ENCODE data around the gene POLR3K. TPM values are rescaled to one million over a fixed set of nuclear protein-coding genes. Genes with fewer than 3 reads are reported as not detected.

POLR3K gene
- total RNA-seq, 2 experiments from 2014 or later = 26.2 to 74.1 TPM

GRCh38 chr16:67884-68789 lies 14.7 kb upstream of the POLR3K start:
- no peaks in the 10 kb centered on the region for H3K4me1 ChIP-seq (ENCODE audit: insufficient read depth, low read length, poor library complexity, severe bottlenecking)
- no peak overlapping the region for H3K27ac ChIP-seq (ENCODE audit: low read depth, low read length, poor library complexity, severe bottlenecking)
- H3K4me2 ChIP-seq (ENCODE audit: low read length) = no peak overlapping the region
- H4K20me1 ChIP-seq (ENCODE audit: insufficient read depth, low read length) = no peaks in the 10 kb centered on the region
- intact Hi-C loops (cut with micrococcal nuclease; ENCODE audit: unreplicated experiment) = no loop called here
- H3K4me3 ChIP-seq (ENCODE audit: low read depth, low read length, poor library complexity, severe bottlenecking) = no peak overlapping the region
- no peak overlapping the region for H2AFZ ChIP-seq (ENCODE audit: low read length)
- no peaks in the 10 kb centered on the region for H3K9me2 ChIP-seq (ENCODE audit: insufficient read depth, low read length)
- TF ChIP-seq CTCF (conservative IDR thresholded peaks at IDR 0.05; ENCODE audit: low read length) (no peak), EZH2phosphoT487 (IDR thresholded peaks at IDR 0.05; ENCODE audit: borderline replicate concordance, low read depth, low read length) (no peak)
- no peak for DNase-seq (ENCODE audit: low spot score)
- ChIA-PET POLR2A (no interaction called here), CTCF (ENCODE audit: unreplicated experiment) (no interaction called here)
- no TSS peak for BruUV-seq (replicated peaks)
- H3K79me2 ChIP-seq (ENCODE audit: insufficient read depth, low read depth, low read length) = no peaks in the 10 kb centered on the region
- H3K9me3 ChIP-seq (ENCODE audit: low read length) = no peaks in the 10 kb centered on the region
- no peaks in the 10 kb centered on the region for H3K36me3 ChIP-seq (ENCODE audit: insufficient read depth, low read length)

- intact Hi-C loops (cut with micrococcal nuclease; ENCODE audit: unreplicated experiment) = no loop called here
- Histone ChIP-seq H3K36me3 (ENCODE audit: insufficient read depth, low read length) (no peaks in the 10 kb centered on the region), H4K20me1 (ENCODE audit: insufficient read depth, low read length) (no peaks in the 10 kb centered on the region), H3K4me2 (ENCODE audit: low read length) (no peak overlapping the region), H3K9me2 (ENCODE audit: insufficient read depth, low read length) (no peaks in the 10 kb centered on the region), H3K27ac (ENCODE audit: low read depth, low read length, poor library complexity, severe bottlenecking) (no peak overlapping the region), H3K9me3 (ENCODE audit: low read length) (no peaks in the 10 kb centered on the region), H2AFZ (ENCODE audit: low read length) (no peak overlapping the region), H3K4me1 (ENCODE audit: insufficient read depth, low read length, poor library complexity, severe bottlenecking) (no peaks in the 10 kb centered on the region), H3K79me2 (ENCODE audit: insufficient read depth, low read depth, low read length) (no peaks in the 10 kb centered on the region), H3K4me3 (ENCODE audit: low read depth, low read length, poor library complexity, severe bottlenecking) (no peak overlapping the region)
- BruUV-seq (replicated peaks) = no TSS peak
- POLR2A ChIA-PET = no interaction called here
- no peak for DNase-seq (ENCODE audit: low spot score)
- CTCF ChIA-PET (ENCODE audit: unreplicated experiment) = no interaction called here
- TF ChIP-seq CTCF (conservative IDR thresholded peaks at IDR 0.05; ENCODE audit: low read length) (no peak), EZH2phosphoT487 (IDR thresholded peaks at IDR 0.05; ENCODE audit: borderline replicate concordance, low read depth, low read length) (no peak)
These were observed 13.9 kb upstream of the POLR3K start for GRCh38 chr16:67183-67791.
